ENCODE measurements around the gene OR2AG2. TPM values are rescaled to one million over a fixed set of nuclear protein-coding genes. Genes with fewer than 3 reads are reported as not detected.

OR2AG2 gene
- total RNA-seq, 1 experiment from 2014 or later = 0.37 TPM

DNA sequence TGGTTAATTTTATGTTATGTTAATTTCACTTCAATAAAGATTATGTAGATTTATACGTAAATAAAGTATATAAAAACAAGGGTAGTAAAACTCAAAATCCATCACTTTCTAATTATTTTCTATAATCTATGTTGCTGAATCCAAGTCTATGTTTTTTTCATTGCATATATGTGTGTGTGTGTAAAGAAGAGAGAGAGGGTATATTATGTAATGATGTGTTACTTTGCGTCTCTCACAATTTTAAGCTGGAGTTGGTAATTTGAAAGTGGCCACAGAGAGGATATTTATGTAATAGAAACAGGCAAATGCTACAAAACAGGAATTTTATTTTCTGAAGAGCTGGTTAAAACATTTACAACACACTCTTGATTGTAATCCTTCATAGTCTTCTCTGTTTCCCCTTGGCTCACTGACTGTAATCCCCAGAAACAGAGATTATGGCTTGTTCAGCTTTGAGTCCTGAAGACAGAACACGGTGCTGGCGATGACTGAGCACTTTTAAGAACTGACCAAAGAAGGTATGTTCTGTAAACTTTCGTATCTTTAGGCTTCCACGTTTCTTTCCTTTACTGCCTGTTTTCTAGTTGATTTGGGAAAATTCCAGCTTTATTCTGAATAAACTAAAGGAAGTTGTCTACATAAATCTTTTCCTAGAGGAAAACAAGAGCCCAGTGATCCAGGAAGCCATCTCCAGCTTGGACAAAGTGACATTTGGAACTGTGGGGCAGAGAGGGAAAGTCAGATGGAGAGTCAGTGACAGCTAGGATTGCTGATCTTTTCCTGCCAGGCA, 43.6 kb downstream of the OR2AG2 start:
- CTCF ChIA-PET = interaction anchor here (0.7 to 2.9 kb wide), 4 partner anchors 10 to 84 kb away, joined by 3 to 20 read pairs (median 8); partner anchors contain the start of gene MRPL17
- no peaks in the 10 kb centered on the region for H3K9me3 Mint-ChIP-seq (ENCODE audit: unreplicated experiment)
- BruUV-seq (replicated peaks) = no TSS peak
- H3K36me3 Mint-ChIP-seq (ENCODE audit: insufficient read depth, unreplicated experiment) = no peaks in the 10 kb centered on the region
- no peak for DNase-seq (ENCODE audit: unreplicated experiment)
- no peaks in the 10 kb centered on the region for H3K4me1 Mint-ChIP-seq (ENCODE audit: insufficient read depth, unreplicated experiment)
- no peak overlapping the region for H3K4me3 Mint-ChIP-seq (ENCODE audit: unreplicated experiment)
- H3K27me3 Mint-ChIP-seq (ENCODE audit: insufficient read depth, unreplicated experiment) = peaks cover 56% of the 10 kb centered on the region
- intact Hi-C loops (cut with micrococcal nuclease) = no loop called here
- TF ChIP-seq CTCF (IDR thresholded peaks at IDR 0.05; ENCODE audit: unreplicated experiment) = no peak
- POLR2A ChIA-PET = no interaction called here
- H3K27ac Mint-ChIP-seq (ENCODE audit: low read depth, unreplicated experiment) = no peak overlapping the region

- intact Hi-C loops (cut with micrococcal nuclease) = no loop called here
- ChIA-PET POLR2A (no interaction called here), CTCF (interaction anchor here (0.7 to 1.3 kb wide), 3 partner anchors 12 to 32 kb away, joined by 3 to 5 read pairs (median 4); no protein-coding TSS in a partner anchor)
- H3K36me3 Mint-ChIP-seq (ENCODE audit: insufficient read depth, unreplicated experiment) = no peaks in the 10 kb centered on the region
- no peak for DNase-seq (ENCODE audit: unreplicated experiment)
- H3K27me3 Mint-ChIP-seq (ENCODE audit: insufficient read depth, unreplicated experiment) = peaks cover 79% of the 10 kb centered on the region
- no TSS peak for BruUV-seq (replicated peaks)
- H3K4me1 Mint-ChIP-seq (ENCODE audit: insufficient read depth, unreplicated experiment) = no peaks in the 10 kb centered on the region
- H3K4me3 Mint-ChIP-seq (ENCODE audit: unreplicated experiment) = no peak overlapping the region
- H3K9me3 Mint-ChIP-seq (ENCODE audit: unreplicated experiment) = no peaks in the 10 kb centered on the region
- H3K27ac Mint-ChIP-seq (ENCODE audit: low read depth, unreplicated experiment) = no peak overlapping the region
- TF ChIP-seq CTCF (IDR thresholded peaks at IDR 0.05; ENCODE audit: unreplicated experiment) = no peak
Observed at GRCh38 chr11:6725386-6725896, 46.3 kb downstream of the OR2AG2 start.

DNA sequence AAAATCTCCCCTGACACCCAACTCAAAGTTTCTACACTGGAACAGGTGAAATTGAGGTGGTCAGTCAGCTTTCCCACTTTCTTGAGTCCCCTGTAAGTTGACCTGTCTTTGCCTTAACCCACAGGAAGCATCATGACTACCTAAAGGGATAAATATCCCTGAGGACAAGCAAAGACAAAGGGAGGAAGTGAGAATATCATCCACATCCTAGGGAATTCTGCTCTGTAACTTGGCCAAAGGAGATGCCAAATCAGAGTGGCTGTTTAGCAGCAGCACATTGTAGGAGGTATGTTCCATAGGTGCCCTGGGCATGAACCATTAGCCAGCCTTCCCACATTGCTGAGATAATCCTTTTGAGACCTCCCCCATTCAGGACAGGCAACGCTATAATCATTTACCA, 47.8 kb downstream of the OR2AG2 start:
- ChIA-PET POLR2A (no interaction called here), CTCF (interaction anchor here (0.9 to 1.8 kb wide), 6 partner anchors 14 to 31 kb away, joined by 3 to 8 read pairs (median 5); no protein-coding TSS in a partner anchor)
- no peak for DNase-seq (ENCODE audit: unreplicated experiment)
- Mint-ChIP-seq H3K36me3 (ENCODE audit: insufficient read depth, unreplicated experiment) (no peaks in the 10 kb centered on the region), H3K4me1 (ENCODE audit: insufficient read depth, unreplicated experiment) (no peaks in the 10 kb centered on the region), H3K4me3 (ENCODE audit: unreplicated experiment) (no peak overlapping the region), H3K9me3 (ENCODE audit: unreplicated experiment) (no peaks in the 10 kb centered on the region), H3K27me3 (ENCODE audit: insufficient read depth, unreplicated experiment) (peaks cover 88% of the 10 kb centered on the region), H3K27ac (ENCODE audit: low read depth, unreplicated experiment) (no peak overlapping the region)
- no TSS peak for BruUV-seq (replicated peaks)
- TF ChIP-seq CTCF (IDR thresholded peaks at IDR 0.05; ENCODE audit: unreplicated experiment) = no peak
- intact Hi-C loops (cut with micrococcal nuclease) = no loop called here

DNA sequence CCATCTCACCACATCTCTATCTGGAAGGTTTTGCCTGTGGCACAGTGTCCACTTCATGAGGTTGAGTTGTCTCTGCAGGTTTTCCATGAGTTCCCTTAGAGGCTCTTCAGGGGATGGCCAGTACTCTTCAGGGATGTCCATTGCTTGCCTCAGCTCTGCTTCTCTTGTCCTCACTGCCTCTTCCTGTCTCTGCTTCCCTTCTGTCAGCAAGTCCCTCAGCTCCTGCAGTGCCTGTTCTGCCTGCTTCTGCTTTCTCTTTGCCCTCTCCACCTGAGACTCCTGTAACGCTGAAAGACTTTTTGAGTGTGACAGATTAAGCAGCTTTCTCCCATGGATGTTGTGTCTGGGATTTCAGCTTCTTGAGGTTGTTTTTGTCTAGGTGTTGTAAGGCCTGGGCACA, 50.4 kb downstream of the OR2AG2 start:
- no peak for TF ChIP-seq CTCF (IDR thresholded peaks at IDR 0.05; ENCODE audit: unreplicated experiment)
- peaks cover 75% of the 10 kb centered on the region for H3K27me3 Mint-ChIP-seq (ENCODE audit: insufficient read depth, unreplicated experiment)
- POLR2A ChIA-PET = interaction anchor here (0.7 kb wide), 1 partner anchor 702 kb away, joined by 3 read pairs; no protein-coding TSS in a partner anchor

More for the DNA sequence above, 50.4 kb downstream of the OR2AG2 start:
- no peaks in the 10 kb centered on the region for H3K4me1 Mint-ChIP-seq (ENCODE audit: insufficient read depth, unreplicated experiment)
- H3K27ac Mint-ChIP-seq (ENCODE audit: low read depth, unreplicated experiment) = no peak overlapping the region
- no peak for DNase-seq (ENCODE audit: unreplicated experiment)
- BruUV-seq (replicated peaks) = no TSS peak
- CTCF ChIA-PET = interaction anchor here (0.9 to 2.7 kb wide), 2 partner anchors 12 to 16 kb away, joined by 3 to 9 read pairs; no protein-coding TSS in a partner anchor
- H3K9me3 Mint-ChIP-seq (ENCODE audit: unreplicated experiment) = no peaks in the 10 kb centered on the region
- H3K36me3 Mint-ChIP-seq (ENCODE audit: insufficient read depth, unreplicated experiment) = no peaks in the 10 kb centered on the region
- no peak overlapping the region for H3K4me3 Mint-ChIP-seq (ENCODE audit: unreplicated experiment)
- intact Hi-C loops (cut with micrococcal nuclease) = no loop called here

All from MCF 10A (cell line).